Measurements from ENCODE around the gene COL1A1. TPM values are rescaled to one million over a fixed set of nuclear protein-coding genes. Genes with fewer than 3 reads are reported as not detected.

The COL1A1 gene
- total and polyA plus RNA-seq, 2 of the 13 experiments (the other 11 are each of a cell fraction or from before 2014, with no cell fraction given): 0.05 TPM; not detected in 1

DNA sequence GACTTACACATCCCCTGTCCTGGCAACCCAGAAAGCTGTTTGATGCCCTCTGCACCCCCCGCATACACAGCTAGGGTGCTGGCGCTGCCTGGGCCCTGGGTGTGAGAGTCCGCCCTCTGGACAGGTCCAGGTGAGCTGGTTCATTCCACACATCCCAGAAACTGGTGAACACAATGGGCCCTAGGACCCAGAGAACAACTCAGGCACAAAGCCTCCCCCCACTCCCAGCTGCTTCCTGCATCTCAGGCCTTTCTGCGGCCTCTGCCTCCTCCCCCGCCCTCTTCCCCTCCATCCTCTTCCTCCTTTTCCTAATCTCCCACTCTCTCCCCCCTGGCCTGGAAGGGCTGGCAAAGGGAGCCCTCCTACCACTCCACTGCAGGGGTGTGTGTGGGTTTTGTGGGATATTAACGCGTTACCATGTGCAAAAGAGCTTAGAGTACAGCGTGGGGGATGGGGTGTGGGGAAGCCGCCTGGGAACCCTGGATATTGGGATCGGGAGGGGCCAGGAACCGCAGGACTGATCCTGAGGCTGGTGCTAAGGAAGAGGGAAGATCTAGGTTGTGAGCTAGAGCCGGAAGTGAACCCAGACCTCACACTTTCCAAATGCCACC lies 49.4 kb downstream of the COL1A1 start (continued):
- TF ChIP-seq MAZ (IDR thresholded peaks at IDR 0.05; ENCODE audit: borderline replicate concordance, low read depth, low read length) (peak; percentile 65; the same call in 1 of the 2 replicates), MAZ (CRISPR knock-in tag; IDR thresholded peaks at IDR 0.05; ENCODE audit: low read depth) (peak; percentile 85), ZSCAN9 (CRISPR knock-in tag; IDR thresholded peaks at IDR 0.05; ENCODE audit: borderline replicate concordance) (peak; percentile 63; the same call in 1 of the 2 replicates), ZBTB7B (CRISPR knock-in tag; IDR thresholded peaks at IDR 0.05) (peak; percentile 48; the same call in 1 of the 2 replicates), ZNF816 (CRISPR knock-in tag; IDR thresholded peaks at IDR 0.05; ENCODE audit: borderline replicate concordance) (no peak), NCOA5 (CRISPR knock-in tag; IDR thresholded peaks at IDR 0.05) (no peak), SPEN (CRISPR knock-in tag; IDR thresholded peaks at IDR 0.05; ENCODE audit: low read depth) (peak; percentile 82; the same call in 1 of the 2 replicates), ISL2 (CRISPR knock-in tag; IDR thresholded peaks at IDR 0.05) (peak; percentile 20; the same call in 1 of the 2 replicates), MEF2D (CRISPR knock-in tag; IDR thresholded peaks at IDR 0.05) (peak; percentile 91), CHD4 (IDR thresholded peaks at IDR 0.05; ENCODE audit: borderline replicate concordance, low read length) (no peak), ZMAT3 (CRISPR knock-in tag; conservative IDR thresholded peaks at IDR 0.05) (no peak), ZFP41 (CRISPR knock-in tag; IDR thresholded peaks at IDR 0.05; ENCODE audit: borderline replicate concordance) (no peak), MED1 (CRISPR knock-in tag; IDR thresholded peaks at IDR 0.05) (peak; percentile 47; the same call in 1 of the 2 replicates), TARDBP (CRISPR knock-in tag; IDR thresholded peaks at IDR 0.05) (peak; percentile 60; the same call in 1 of the 2 replicates), CCAR2 (optimal IDR thresholded peaks at IDR 0.05; ENCODE audit: low read depth, low read length) (peak; percentile 57), GABPB1 (CRISPR knock-in tag; IDR thresholded peaks at IDR 0.05) (peak; percentile 82)
- TF ChIP-seq, protein P1, sequence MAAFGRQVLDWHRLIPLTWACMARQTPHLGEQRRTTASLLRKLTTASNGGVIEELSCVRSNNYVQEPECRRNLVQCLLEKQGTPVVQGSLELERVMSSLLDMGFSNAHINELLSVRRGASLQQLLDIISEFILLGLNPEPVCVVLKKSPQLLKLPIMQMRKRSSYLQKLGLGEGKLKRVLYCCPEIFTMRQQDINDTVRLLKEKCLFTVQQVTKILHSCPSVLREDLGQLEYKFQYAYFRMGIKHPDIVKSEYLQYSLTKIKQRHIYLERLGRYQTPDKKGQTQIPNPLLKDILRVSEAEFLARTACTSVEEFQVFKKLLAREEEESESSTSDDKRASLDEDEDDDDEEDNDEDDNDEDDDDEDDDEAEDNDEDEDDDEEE (CRISPR knock-in tag; IDR thresholded peaks at IDR 0.05): peak; percentile 69; the same call in 1 of the 2 replicates
- TF ChIP-seq, protein P2, sequence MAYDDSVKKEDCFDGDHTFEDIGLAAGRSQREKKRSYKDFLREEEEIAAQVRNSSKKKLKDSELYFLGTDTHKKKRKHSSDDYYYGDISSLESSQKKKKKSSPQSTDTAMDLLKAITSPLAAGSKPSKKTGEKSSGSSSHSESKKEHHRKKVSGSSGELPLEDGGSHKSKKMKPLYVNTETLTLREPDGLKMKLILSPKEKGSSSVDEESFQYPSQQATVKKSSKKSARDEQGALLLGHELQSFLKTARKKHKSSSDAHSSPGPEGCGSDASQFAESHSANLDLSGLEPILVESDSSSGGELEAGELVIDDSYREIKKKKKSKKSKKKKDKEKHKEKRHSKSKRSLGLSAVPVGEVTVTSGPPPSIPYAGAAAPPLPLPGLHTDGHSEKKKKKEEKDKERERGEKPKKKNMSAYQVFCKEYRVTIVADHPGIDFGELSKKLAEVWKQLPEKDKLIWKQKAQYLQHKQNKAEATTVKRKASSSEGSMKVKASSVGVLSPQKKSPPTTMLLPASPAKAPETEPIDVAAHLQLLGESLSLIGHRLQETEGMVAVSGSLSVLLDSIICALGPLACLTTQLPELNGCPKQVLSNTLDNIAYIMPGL (CRISPR knock-in tag; IDR thresholded peaks at IDR 0.05; ENCODE audit: borderline replicate concordance in 1 of 2, low read depth in 1 of 2): peak; percentile 65 to 79; a peak in 3 of 4 replicates
- TF ChIP-seq, protein P3, sequence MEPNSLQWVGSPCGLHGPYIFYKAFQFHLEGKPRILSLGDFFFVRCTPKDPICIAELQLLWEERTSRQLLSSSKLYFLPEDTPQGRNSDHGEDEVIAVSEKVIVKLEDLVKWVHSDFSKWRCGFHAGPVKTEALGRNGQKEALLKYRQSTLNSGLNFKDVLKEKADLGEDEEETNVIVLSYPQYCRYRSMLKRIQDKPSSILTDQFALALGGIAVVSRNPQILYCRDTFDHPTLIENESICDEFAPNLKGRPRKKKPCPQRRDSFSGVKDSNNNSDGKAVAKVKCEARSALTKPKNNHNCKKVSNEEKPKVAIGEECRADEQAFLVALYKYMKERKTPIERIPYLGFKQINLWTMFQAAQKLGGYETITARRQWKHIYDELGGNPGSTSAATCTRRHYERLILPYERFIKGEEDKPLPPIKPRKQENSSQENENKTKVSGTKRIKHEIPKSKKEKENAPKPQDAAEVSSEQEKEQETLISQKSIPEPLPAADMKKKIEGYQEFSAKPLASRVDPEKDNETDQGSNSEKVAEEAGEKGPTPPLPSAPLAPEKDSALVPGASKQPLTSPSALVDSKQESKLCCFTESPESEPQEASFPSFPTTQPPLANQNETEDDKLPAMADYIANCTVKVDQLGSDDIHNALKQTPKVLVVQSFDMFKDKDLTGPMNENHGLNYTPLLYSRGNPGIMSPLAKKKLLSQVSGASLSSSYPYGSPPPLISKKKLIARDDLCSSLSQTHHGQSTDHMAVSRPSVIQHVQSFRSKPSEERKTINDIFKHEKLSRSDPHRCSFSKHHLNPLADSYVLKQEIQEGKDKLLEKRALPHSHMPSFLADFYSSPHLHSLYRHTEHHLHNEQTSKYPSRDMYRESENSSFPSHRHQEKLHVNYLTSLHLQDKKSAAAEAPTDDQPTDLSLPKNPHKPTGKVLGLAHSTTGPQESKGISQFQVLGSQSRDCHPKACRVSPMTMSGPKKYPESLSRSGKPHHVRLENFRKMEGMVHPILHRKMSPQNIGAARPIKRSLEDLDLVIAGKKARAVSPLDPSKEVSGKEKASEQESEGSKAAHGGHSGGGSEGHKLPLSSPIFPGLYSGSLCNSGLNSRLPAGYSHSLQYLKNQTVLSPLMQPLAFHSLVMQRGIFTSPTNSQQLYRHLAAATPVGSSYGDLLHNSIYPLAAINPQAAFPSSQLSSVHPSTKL (CRISPR knock-in tag; IDR thresholded peaks at IDR 0.05): peak; percentile 49; the same call in 1 of the 2 replicates
- TF ChIP-seq, protein P4, sequence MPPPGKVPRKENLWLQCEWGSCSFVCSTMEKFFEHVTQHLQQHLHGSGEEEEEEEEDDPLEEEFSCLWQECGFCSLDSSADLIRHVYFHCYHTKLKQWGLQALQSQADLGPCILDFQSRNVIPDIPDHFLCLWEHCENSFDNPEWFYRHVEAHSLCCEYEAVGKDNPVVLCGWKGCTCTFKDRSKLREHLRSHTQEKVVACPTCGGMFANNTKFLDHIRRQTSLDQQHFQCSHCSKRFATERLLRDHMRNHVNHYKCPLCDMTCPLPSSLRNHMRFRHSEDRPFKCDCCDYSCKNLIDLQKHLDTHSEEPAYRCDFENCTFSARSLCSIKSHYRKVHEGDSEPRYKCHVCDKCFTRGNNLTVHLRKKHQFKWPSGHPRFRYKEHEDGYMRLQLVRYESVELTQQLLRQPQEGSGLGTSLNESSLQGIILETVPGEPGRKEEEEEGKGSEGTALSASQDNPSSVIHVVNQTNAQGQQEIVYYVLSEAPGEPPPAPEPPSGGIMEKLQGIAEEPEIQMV (CRISPR knock-in tag; IDR thresholded peaks at IDR 0.05; ENCODE audit: low read depth): no peak
